NK-92 treated with Interleukin-12 subunit alpha and Interleukin-12 subunit beta, amount 100 ng/mL, for 24 hours (cell line): ENCODE data around the gene ADAMTS14.
"Not testable (repeated sequence)": the region's sequence is repeated elsewhere in the genome, so short reads cannot be mapped to it uniquely, and the experiment has no call there.

Source experiments
- DNase-seq: peaks from one replicate; lab custom pipeline; 2025; lab: John Stamatoyannopoulos, UW

The ADAMTS14 gene

DNA sequence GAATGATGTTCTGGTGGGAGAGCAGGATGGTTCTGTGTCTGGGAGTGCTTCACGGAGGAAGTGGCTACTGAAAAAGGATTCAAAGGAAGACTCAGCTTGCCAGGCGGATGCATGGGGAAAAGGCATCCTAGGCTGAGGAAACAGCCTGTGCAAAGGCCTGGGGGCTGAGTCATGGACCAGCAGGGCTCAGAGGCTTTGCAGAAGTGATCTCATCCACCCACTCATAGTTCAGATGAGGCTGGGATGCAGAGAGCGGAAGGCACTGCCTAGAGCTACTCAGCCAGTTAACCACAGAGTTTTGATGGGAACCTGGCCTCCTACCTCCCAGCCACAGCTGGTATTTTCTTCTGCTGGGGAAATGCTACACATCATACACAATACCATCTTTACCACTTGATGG is 15.8 kb upstream of the ADAMTS14 start:
- peak; percentile 19 for DNase-seq

GRCh38 chr10:70657041-70657440 is 15.3 kb upstream of the ADAMTS14 start:
- no peak for DNase-seq

DNA sequence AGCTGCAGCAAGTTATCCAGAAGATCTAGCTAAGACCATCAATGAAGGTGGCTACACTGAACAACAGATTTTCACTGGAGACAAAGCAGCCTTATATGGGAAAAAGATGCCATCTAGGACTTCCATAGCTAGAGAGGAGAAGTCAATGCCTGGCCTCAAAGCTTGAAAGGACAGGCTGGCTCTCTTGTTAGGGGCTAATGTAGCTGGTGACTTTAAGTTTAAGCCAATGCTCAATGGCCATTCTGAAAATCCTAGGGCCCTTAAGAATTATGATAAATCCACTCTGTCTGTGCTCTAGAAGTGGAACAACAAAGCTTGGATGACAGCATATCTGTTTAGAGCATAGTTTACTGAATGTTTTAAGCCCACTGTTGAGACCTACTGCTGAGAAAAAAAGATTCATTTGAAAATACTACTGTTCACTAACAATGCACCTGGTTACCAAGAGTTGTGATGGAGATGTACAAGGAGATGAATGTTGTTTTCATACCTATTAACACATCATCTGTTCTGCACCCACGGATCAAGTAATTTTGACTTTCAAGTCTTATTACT is 13.6 kb upstream of the ADAMTS14 start:
- no peak for DNase-seq

DNA sequence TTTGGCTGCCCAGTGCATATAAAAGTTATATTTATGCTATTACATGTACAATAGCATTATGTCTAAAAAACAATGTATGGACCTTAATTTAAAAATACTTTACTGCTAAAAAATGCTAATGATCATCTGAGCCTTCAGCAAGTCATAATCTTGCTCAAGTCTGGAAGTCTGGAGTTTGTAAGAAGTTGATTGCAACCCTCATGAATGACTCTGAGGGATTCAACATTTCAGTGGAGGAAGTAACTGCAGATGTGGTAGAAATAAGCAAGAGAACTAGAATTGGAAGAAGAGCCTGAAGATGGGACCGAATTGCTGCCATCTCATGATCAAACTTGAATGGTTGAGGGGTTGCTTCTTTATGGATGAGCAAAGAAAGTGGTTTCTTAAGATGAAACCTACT is 13.0 kb upstream of the ADAMTS14 start:
- DNase-seq = no peak

- no peak for DNase-seq
Observed at GRCh38 chr10:70660722-70661121, 11.6 kb upstream of the ADAMTS14 start.

DNA sequence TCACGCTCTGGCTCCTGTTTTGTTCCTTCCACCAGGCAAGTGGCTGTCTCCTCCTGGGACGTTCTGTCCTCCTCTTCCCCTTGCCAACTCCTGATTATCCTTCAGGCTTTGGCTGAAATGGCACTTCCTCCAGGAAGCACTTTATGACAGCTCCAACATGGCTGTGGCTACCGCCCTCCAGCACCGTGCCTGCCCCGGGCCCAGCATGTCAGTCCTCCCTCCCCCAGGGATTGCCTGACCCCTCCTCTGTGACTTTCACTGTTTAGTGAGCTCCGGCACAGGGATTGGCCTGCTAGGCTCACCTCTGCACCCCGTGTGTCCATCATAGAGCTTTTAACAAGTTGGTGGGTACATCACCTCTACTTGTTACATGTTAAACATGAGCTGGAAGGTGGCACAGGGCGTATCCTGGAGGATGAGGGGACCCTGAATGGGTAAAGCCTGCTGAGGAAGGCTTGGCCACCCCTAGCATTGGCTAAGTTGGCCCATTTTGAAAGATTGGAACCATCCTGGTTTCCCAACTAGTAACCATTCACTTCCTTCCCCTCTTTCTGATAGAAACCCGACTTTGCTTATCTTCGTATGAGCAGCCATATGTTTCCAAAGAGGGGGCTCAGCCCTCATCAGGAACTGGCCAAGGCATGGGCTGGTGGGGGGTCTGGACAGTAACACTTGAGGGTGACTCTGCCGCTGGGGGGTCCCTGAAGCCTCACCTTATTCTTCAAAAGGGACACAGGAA is 10.5 kb upstream of the ADAMTS14 start:
- no peak for DNase-seq

DNA sequence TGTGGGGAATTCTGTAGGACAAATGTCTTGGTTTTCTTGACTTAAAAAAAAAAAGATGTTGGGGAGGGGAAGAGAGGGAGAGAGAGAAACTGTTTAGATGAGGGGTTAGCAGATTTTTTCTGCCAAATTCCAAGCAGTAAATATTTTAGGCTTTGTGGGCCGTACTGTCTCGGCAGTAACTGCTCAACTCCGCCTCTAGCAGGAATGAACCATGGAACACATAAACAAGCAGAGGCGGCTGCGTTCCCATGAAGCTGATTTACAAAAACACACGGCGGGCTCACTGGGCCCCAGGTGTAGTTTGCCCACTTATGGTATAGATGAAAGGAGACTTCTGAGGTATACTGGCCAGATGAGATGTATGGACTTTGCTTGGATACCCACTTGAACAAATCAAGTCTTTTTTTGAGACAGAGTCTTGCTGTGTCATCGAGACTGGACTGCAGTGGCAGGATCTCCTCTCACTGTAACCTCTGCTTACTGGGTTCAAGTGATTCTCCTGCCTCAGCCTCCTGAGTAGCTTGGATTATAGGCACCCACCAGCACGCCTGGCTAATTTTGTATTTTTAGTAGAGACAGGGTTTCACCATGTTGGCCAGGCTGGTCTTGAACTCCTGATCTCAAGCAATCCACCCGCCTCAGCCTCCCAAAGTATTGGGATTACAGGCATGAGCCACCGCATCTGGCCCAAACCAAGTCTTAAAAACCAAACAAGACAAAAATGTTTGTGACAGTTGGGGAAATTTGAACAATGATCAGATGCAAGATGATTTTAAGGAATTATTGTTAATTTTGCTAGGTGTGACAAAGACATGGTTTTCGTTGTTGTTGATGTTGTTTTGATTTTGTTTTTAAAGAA is 9.7 kb upstream of the ADAMTS14 start:
- DNase-seq = no peak

DNA sequence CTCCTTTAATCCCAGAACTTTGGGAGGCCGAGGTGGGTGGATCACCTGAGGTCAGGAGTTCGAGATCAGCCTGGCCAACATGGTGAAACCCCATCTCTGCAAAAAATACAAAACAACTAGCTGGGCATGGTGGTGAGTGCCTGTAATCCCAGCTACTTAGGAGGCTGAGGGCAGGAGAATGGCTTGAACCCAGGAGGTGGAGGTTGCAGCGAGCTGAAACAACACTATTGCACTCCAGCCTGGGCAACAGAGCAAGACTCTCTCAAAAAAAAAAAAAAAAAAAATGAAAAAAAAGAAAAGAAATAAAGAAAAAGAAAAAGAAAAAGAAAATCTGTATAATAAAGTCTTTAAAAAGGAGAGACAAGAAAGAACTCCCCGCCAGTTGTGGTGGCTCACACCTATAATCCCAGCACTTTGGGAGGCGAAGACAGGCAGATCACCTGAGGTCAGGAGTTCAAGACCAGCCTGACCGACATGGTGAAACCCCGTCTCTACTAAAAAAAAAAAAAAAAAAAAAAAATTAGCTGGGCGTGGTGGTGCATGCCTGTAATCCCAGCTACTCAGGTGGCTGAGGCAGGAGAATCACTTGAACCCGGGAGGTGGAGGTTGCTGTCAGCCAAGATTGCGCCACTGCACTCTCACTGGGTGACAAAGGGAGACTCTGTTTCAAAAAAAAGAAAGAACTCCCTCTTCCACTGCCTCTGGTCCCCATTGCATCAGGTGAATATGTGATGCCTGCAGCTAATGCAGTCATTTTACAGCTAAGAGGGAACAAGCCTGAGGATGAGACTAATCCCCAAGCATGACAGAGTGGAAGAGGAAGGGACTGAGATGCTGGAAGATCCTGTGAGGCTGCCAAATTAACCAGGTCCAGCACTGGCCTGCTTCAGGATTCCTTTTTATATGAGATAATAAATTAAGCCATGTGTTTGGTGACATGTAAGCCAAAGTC is 8.6 kb upstream of the ADAMTS14 start:
- DNase-seq = not testable (repeated sequence)

GRCh38 chr10:70664702-70665195 is 7.6 kb upstream of the ADAMTS14 start:
- no peak for DNase-seq

GRCh38 chr10:70666960-70667798 is 5.1 kb upstream of the ADAMTS14 start:
- no peak for DNase-seq

DNA sequence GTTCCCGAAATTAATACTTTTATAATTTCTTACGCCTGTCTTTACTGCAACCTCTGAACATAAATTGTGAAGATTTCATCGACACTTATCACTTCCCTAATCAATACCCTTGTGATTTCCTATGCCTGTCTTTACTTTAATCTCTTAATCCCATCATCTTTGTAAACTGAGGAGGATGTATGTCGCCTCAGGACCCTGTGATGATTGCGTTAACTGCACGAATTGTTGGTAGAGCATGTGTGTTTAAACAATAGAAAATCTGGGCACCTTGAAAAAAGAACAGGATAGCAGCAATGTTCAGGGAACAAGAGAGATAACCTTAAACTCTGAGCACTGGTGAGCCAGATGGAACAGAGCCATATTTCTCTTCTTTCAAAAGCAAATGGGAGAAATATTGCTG is 4.5 kb upstream of the ADAMTS14 start:
- not testable (repeated sequence) for DNase-seq

DNA sequence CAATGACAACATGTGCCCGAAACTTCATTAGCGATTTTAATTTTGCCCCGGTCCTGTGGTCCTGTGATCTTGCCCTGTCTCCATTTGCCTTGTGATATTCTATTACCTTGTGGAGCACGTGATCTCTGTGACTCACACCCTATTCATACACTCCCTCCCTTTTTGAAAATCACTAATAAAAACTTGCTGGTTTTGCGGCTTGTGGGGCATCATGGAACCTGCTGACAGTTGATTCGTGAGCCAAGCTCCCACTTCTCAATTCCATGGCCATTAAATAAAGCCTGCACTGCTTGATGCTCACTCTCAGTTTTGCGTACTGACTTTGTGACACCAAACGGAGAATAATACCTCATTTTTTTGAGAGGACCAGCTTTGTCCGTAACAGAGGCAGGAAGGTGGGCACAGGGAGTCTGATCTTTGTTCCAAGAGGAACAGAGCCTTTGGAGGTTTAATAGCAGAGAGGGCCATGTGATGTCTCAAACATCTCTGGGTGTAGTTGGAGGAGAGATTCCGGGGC is 3.8 kb upstream of the ADAMTS14 start:
- DNase-seq = no peak

DNA sequence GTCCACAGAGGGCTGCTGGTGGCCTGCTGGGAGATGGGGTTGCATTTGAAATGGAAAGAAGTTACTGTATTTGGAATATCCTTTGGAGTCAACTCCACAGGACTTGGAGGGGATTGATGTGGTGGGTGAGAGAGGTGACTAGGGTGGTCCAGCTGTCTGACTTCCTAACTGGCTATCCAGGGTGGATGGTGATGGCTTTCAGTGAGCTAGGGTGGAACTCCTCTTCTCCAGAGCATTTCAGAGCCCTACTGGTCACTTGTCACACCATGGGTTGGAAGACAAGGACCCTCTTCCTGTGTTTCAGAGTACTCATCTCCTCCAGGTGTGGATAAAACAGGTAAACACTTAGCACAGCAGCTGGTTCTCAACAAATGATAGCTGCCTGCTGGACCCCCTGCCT is 3.3 kb upstream of the ADAMTS14 start:
- no peak for DNase-seq

DNA sequence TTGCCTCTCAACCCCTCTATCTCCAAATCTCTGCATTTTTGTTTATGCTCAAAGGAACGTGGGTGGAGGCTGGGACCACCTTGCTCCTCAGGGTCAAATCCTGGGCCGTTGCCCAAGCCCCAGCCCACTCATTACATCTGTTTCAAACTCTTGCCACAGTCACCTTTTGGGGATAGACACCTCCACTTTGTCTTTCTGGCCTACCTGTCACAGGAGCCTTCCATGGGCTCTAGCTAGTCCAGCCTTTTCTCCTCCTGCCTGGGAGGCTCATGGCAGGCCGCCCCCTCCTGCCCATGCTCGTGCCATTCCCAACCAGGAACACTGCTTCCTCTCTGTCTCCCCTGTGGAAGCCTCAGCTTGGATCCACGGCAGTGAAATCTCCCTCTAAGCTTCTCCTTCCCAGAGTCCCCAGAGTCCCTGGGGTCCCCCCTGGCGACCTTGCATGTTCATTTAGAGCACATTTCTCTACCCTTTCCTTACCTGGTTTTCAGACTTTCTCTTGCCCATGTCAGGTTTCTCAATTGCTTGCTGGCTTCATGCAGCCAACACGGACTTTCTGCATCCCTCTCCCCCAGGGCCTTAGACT is 2.5 kb upstream of the ADAMTS14 start:
- no peak for DNase-seq

GRCh38 chr10:70671619-70672164 is 614 bp upstream of the ADAMTS14 start:
- DNase-seq = no peak

- no peak for DNase-seq
Observed at GRCh38 chr10:70673043-70673928, 980 bp downstream of the ADAMTS14 start.

DNA sequence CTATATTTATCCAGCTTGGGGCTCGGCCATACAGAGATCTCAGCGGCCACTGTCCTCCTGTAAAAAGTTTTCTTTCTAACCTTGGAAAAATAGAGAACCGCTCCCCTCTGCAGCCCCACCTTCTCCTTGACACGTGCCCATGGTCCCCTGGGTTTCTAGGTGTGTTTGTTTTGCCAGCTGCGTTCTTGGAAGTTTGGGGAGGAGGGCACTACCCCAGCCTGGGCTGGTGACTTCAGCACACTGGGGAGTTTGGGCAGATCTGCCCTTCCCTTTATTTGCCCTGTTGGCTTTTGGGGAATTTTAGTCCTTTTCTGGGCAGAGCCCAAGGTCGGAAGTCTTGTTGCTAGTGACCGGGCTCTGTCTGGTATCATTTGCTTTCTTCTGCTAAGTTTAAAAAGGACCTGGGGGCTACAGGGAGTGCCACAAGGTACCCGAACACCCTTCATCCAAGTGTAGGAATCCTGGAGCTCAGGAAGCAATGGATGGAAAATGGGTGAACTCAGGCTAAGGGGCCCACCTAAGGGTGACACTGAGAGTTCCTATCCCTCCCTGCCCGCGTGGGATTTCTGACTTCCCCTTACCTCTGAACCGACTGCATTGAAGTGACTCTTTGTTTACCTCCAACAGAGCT is 1.7 kb downstream of the ADAMTS14 start:
- DNase-seq = no peak
